Measurements from ENCODE around the gene CEP20. TPM values are rescaled to one million over a fixed set of nuclear protein-coding genes. Genes with fewer than 3 reads are reported as not detected.
"Not testable (repeated sequence)": the region's sequence is repeated elsewhere in the genome, so short reads cannot be mapped to it uniquely, and the experiment has no call there.

Gene CEP20
- total RNA-seq (2014; rRNA removed; shearing (Covaris generic)), result 45.9 and 46.6 TPM in 2 replicates
- 34.5 and 35.2 TPM in 2 replicates for polyA plus RNA-seq (2015; cell fraction: cytosol; rRNA removed)
- 10.8 and 17.7 TPM in 2 replicates for polyA plus RNA-seq (2015; cell fraction: nucleus; rRNA removed)

DNA sequence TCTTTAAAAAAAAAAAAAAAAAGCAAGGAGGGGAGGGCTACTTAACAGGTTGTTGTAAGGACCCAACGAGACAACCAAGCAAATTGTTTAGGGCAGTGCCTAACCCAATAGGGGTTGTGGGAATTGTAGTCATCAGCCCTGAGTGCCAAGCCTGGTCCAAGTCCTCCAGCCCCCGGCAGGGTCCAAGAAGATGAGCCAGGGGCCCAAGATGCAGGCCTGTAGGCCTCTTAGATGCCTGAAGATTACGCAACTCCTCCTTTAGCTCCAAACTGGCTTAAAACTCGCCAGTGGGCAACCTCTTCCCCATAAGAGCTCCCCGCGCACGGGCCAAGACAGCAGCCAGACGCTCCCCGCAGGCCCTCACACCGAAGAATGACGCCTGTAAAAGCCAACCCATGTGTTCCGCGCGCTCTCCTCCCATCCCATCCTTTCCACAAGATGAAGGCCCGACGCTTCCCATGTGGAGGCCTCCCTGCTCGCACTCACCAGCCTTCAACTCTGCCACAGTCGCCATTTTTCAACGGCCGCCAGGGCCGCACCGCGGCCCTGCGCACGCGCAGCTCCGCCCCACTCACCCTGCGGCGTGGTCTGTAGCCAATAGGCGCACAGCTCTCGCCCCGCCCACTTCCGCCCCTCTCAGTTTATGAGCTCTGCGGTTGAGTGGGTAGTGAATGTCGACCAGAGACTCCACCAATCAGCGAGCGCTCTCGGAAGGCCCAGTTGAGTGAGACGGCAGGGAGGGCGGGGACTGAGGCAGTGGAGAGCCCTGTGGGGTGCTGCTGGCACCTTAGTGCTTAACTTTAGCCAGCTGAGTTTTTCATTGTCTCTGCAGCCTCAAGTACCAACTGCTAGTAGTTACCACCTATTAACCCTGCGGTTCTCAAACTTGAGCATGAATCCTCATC, at the start of gene CEP20:
TSS of gene CEP20 (minus strand) at position 532 of the 905 bp plus-strand sequence. CDS start at position 514, 18 bp downstream.
- in situ Hi-C loops (cut with HindIII; ENCODE audit: low pct_unique_long_range_greater_than_20kb, low sequenced_read_pairs), result no loop called here
- DNase-seq (ENCODE audit: low read depth, low spot score), result peak; percentile 99

DNA sequence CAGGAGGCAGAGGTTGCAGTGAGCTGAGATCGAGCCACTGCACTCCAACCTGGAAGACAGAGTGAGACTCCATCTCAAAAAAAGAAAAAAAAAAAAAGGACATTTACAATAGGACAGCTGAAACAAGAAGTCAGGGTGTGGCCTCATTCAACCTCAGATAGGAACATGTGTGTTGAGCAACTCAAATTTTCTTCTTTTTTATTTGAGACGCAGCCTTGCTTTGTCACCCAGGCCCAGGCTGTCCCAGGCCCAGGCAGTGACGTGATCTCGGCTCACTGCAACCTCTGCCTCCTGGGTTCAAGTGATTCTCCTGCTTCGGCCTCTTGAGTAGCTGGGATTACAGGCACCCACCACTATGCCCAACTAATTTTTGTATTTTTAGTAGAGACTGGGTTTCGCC, 48.4 kb upstream of the CEP20 start:
- in situ Hi-C loops (cut with HindIII; ENCODE audit: low pct_unique_long_range_greater_than_20kb, low sequenced_read_pairs); DNase-seq (ENCODE audit: low read depth, low spot score): not testable (repeated sequence)

GRCh38 chr16:15934991-15935390, 46.6 kb upstream of the CEP20 start:
- in situ Hi-C loops (cut with HindIII; ENCODE audit: low pct_unique_long_range_greater_than_20kb, low sequenced_read_pairs), result no loop called here

DNA sequence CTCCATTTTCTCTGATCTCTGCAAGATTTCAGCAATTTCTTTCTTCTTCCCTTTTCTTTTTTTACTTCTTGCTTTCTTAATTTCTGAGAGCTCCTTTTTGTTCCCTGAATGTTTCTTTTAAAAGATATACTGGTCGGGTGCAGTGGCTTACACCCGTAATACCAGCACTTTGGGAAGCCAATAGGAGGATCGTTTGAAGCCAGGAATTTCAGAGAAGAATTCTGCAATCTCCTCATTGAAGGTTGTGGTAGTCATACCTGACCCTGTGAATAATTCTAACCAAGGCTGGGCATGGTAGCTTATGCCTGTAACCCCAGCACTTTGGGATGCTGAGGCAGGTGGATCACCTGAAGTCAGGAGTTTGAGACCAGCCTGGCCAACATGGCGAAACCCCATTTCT, 45.4 kb upstream of the CEP20 start:
- in situ Hi-C loops (cut with HindIII; ENCODE audit: low pct_unique_long_range_greater_than_20kb, low sequenced_read_pairs), result no loop called here
- no peak for DNase-seq (ENCODE audit: low read depth, low spot score)

More at GRCh38 chr16:15934991-15935390, 46.6 kb upstream of the CEP20 start:
- DNase-seq (ENCODE audit: low read depth, low spot score), result no peak

- no peak for DNase-seq (ENCODE audit: low read depth, low spot score)
- in situ Hi-C loops (cut with HindIII; ENCODE audit: low pct_unique_long_range_greater_than_20kb, low sequenced_read_pairs), result no loop called here
Observed at GRCh38 chr16:15932939-15933338, 44.5 kb upstream of the CEP20 start.

DNA sequence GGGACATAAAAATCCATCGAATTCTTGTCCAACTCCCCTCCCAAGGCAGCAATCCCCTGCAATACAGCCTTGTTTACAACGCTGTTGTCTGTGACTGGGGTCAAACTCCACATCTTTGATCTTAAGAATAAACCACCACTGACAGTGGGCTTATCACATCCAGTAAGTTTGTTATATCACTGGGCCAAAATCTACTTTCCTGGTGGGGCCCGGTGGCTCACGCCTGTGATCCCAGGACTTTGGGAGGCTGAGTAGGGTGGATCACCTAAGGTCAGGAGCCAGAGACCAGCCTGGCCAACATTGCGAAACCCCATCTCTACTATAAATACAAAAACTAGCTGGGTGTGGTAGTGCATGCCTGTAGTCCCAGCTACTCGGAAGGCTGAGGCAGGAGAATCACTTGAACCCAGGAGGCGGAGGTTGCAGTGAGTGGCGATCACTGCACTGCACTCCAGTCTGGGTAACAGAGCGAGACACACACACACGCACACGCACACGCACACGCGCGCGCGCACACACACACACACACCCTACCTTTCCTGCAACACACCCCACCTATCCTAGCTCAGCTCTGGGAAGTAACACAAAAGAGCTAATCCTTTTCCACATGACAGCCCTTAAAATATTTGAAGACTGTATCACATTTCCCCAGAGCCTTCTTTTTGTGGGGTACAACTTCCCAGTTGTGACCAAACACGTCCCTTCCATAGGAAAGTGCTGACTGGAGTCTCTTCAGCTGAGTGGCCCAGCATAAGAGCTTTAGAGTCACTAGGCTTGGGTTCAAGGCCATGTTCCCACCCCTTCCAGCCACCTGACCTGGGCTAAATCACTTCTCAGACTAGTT, 40.1 kb upstream of the CEP20 start:
- in situ Hi-C loops (cut with HindIII; ENCODE audit: low pct_unique_long_range_greater_than_20kb, low sequenced_read_pairs), result no loop called here
- no peak for DNase-seq (ENCODE audit: low read depth, low spot score)

GRCh38 chr16:15925631-15926030, 37.2 kb upstream of the CEP20 start:
- in situ Hi-C loops (cut with HindIII; ENCODE audit: low pct_unique_long_range_greater_than_20kb, low sequenced_read_pairs), result no loop called here
- DNase-seq (ENCODE audit: low read depth, low spot score), result no peak

DNA sequence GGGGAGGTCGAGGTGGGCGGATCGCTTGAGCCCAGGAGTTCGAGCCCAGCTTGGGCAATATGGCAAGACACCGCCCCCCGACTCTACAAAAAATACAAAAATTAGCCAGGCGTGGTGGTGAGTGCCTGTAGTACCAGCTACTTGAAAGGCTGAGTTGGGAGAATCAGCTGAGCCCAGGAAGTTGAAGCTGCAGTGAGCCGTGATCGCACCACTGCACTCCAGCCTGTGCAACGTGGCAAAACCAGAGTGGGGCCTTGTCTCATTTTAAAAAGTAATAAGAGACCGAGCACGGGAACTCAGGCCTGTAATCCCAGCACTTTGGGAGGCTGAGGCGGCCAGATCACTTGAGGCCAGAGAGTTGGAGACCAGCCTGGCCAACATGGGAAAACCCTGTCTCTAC, 36.6 kb upstream of the CEP20 start:
- DNase-seq (ENCODE audit: low read depth, low spot score), result no peak
- in situ Hi-C loops (cut with HindIII; ENCODE audit: low pct_unique_long_range_greater_than_20kb, low sequenced_read_pairs), result no loop called here

DNA sequence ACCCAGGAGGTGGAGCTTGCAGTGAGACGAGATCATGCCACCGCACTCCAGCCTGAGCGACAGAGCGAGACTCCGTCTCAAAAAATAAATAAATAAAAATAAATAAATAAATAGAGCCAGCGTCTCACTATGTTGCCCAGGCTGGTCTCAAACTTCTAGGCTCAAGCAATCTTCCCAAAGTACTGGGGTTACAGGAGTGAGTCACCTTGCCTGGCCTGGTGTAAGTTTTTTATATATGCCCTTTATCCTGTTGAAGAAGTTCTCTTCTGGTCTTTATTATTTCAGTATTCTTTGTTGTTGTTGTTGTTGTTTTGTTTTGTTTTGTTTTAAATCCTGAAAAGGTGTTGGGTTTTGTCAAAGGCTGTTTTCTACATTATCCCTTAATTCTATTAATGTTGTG, 30.9 kb upstream of the CEP20 start:
- DNase-seq (ENCODE audit: low read depth, low spot score), result no peak
- in situ Hi-C loops (cut with HindIII; ENCODE audit: low pct_unique_long_range_greater_than_20kb, low sequenced_read_pairs), result no loop called here

DNA sequence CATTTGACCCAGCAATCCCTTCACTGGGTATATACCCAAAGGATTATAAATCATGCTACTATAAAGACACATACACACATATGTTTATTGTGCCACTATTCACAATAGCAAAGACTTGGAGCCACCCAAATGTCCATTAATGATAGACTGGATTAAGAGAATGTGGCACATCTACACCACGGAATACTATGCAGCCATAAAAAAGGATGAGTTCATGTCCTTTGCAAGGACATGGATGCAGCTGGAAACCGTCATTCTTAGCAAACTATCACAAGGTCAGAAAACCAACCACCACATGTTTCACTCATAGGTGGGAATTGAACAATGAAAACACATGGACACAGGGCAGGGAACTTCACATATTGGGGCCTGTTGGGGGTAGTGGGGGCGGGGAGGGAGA, 29.9 kb upstream of the CEP20 start:
- in situ Hi-C loops (cut with HindIII; ENCODE audit: low pct_unique_long_range_greater_than_20kb, low sequenced_read_pairs); DNase-seq (ENCODE audit: low read depth, low spot score): not testable (repeated sequence)

DNA sequence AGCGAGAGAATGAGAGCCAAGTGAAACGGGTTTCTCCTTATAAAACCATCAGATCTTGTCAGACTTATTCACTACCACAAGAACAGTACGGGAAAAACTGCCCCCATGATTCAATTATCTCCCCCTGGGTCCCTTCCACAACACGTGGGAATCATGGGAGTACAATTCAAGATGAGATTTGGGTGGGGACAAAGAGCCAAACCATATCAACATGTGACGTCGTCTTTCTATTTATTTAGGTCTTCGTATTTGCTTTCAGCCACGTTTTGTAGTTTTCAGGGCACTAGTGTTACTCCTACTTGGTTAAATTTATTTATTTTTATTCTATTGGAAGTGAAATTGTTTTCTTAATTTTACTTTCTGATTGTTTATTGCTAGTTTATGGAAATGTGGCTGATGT, 27.9 kb upstream of the CEP20 start:
- DNase-seq (ENCODE audit: low read depth, low spot score), result no peak
- in situ Hi-C loops (cut with HindIII; ENCODE audit: low pct_unique_long_range_greater_than_20kb, low sequenced_read_pairs), result no loop called here

GRCh38 chr16:15915555-15916081, 27.2 kb upstream of the CEP20 start:
- in situ Hi-C loops (cut with HindIII; ENCODE audit: low pct_unique_long_range_greater_than_20kb, low sequenced_read_pairs), result no loop called here
- no peak for DNase-seq (ENCODE audit: low read depth, low spot score)

GRCh38 chr16:15913046-15913698, 24.8 kb upstream of the CEP20 start:
- DNase-seq (ENCODE audit: low read depth, low spot score), result no peak
- in situ Hi-C loops (cut with HindIII; ENCODE audit: low pct_unique_long_range_greater_than_20kb, low sequenced_read_pairs), result no loop called here

- in situ Hi-C loops (cut with HindIII; ENCODE audit: low pct_unique_long_range_greater_than_20kb, low sequenced_read_pairs), result no loop called here
- DNase-seq (ENCODE audit: low read depth, low spot score), result no peak
Observed at GRCh38 chr16:15911198-15911597, 22.8 kb upstream of the CEP20 start.

GRCh38 chr16:15907863-15908478, 19.6 kb upstream of the CEP20 start:
- in situ Hi-C loops (cut with HindIII; ENCODE audit: low pct_unique_long_range_greater_than_20kb, low sequenced_read_pairs), result no loop called here
- DNase-seq (ENCODE audit: low read depth, low spot score), result peak; percentile 95

DNA sequence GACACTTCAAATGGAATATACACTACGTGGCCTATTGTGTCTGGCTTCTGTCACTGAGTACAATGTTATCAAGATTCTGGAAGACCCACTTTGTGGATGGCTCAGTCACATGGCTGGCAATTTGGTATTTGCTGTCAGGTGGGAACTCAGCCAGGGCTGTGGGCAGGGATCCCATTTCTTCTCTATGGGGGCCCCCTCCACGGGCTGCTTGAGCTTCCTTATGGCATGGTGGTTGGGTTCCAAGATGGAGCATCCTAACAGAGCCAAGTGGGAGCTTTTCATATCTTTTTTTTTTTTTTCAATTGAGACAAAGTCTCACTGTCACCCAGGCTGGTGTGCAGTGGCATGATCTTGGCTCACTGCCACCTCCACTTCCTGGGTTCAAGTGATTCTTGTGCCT, 18.0 kb upstream of the CEP20 start:
- DNase-seq (ENCODE audit: low read depth, low spot score), result no peak
- in situ Hi-C loops (cut with HindIII; ENCODE audit: low pct_unique_long_range_greater_than_20kb, low sequenced_read_pairs), result no loop called here

DNA sequence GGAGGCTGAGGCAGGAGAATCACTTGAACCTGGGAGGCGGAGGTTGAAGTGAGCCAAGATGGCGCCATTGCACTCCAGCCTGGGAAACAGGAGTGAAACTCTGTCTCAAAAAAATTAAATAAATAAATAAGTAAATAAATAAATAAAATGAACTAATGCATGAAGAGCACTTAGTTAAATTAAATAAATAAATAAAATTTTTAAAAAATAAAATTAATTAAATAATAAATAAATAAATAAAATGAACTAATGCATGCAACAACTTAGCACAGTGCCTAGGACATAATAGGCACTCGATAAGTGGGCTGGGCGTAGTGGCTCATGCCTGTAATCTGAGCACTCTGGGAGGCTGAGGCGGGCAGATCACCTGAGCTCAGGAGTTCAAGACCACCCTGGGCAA, 15.6 kb upstream of the CEP20 start:
- no peak for DNase-seq (ENCODE audit: low read depth, low spot score)
- in situ Hi-C loops (cut with HindIII; ENCODE audit: low pct_unique_long_range_greater_than_20kb, low sequenced_read_pairs), result no loop called here
